K562 (cell line): ENCODE results near the gene DUSP21. TPM values are rescaled to one million over a fixed set of nuclear protein-coding genes. Genes with fewer than 3 reads are reported as not detected.
"Not testable (repeated sequence)": the region's sequence is repeated elsewhere in the genome, so short reads cannot be mapped to it uniquely, and the experiment has no call there.

Experiments used
- ATAC-seq: fragments of 200-7000 bp; cut with Tn5 transposase; 3 replicates; pipeline ENCODE4 v1.9.1; 2020; ENCODE audit warnings: moderate library complexity
- BruUV-seq: library from RNA; stranded (reverse); fragments of 400-500 nt; replicated peaks from 2 replicates; lab custom pipeline; 2021; lab: Mats Ljungman, UMichigan
- CTCF ChIA-PET: fragments of 300-600 bp; formaldehyde crosslinking; extraction: SDS; loops from one replicate; lab custom pipeline; 2021; ENCODE audit warnings: low intra/inter-chr PET ratio; lab: Yijun Ruan, JAX
- POLR2A ChIA-PET: fragments of 300-600, 350-650 bp; sonication (Branson Sonifier 250); formaldehyde crosslinking; extraction: SDS; loops from one replicate; lab custom pipeline; 2021; ENCODE audit warnings: antibody characterized with exemption, inconsistent platforms; lab: Yijun Ruan, JAX
- DNase-seq, 4 experiments: peaks; one replicate each; pipeline versions ENCODE4 v3.0.0 to v3.0.0-alpha.2; 2011 to 2018; ENCODE audit warnings: low spot score in 3 of 4, mixed read lengths in 3 of 4; ENCODE audit errors: extremely low read depth in 1 of 4
- FAIRE-seq: peaks from 2 replicates; lab custom pipeline; 2011; peaks lifted over from hg19 to GRCh38; lab: Jason Lieb, UNC
- H2AFZ ChIP-seq: 2 replicates; pipeline ENCODE4 v1.6.0; 2011; ENCODE audit warnings: low read depth, low read length, control low read depth, inconsistent platforms
- H3K27ac ChIP-seq: fragments of 200-600 bp; 3 replicates; pipeline ENCODE4 v1.8.0; 2011; ENCODE audit warnings: low read depth, mild to moderate bottlenecking, control low read depth, inconsistent platforms, low read length, moderate library complexity, mixed read lengths; ENCODE audit errors: extremely low read depth
- H3K27me3 ChIP-seq, 2 experiments: fragments of 300-600 bp in 1 of 2; 2 replicates in 1 of 2; 3 replicates in 1 of 2; pipeline versions ENCODE4 v1.6.0 to v1.8.0; 2011; ENCODE audit warnings: inconsistent platforms in 2 of 2, low read length in 2 of 2, mild to moderate bottlenecking in 1 of 2, mixed read lengths in 1 of 2, moderate library complexity in 1 of 2; ENCODE audit not compliant: control insufficient read depth in 2 of 2, insufficient read depth in 2 of 2
- H3K36me3 ChIP-seq: fragments of 300-600 bp; 3 replicates; pipeline ENCODE4 v1.8.0; 2011; ENCODE audit warnings: mild to moderate bottlenecking, low read length, inconsistent platforms; ENCODE audit not compliant: control insufficient read depth, insufficient read depth
- H3K4me1 ChIP-seq, 2 experiments: fragments of 200-600 bp in 1 of 2; replicated peaks in 1 of 2; 2 replicates in 1 of 2; 3 replicates in 1 of 2; pipeline versions ENCODE4 v1.5.1 to v1.8.0; 2011; ENCODE audit warnings: inconsistent platforms in 2 of 2, low read length in 2 of 2, mild to moderate bottlenecking in 1 of 2, mixed read lengths in 1 of 2, moderate library complexity in 1 of 2; ENCODE audit not compliant: control insufficient read depth in 2 of 2, insufficient read depth in 2 of 2
- H3K4me2 ChIP-seq: 2 replicates; pipeline ENCODE4 v1.6.1; 2011; ENCODE audit warnings: low read length, control low read depth, inconsistent platforms, mixed read lengths; ENCODE audit not compliant: insufficient read depth
- H3K4me3 ChIP-seq: fragments of 200-600 bp; sonication (generic), shearing (Covaris generic); 2 replicates; pipeline ENCODE4 v1.5.1; 2016; ENCODE audit warnings: control low read depth, inconsistent platforms
- H3K79me2 ChIP-seq: fragments of 200-600 bp; 3 replicates; pipeline ENCODE4 v1.8.0; 2011; ENCODE audit warnings: low read length, inconsistent platforms; ENCODE audit not compliant: control insufficient read depth, insufficient read depth
- H3K9ac ChIP-seq, 2 experiments: 2 replicates each; pipeline versions ENCODE4 v1.6.0 to v1.6.1; 2011; ENCODE audit warnings: low read depth in 2 of 2, low read length in 2 of 2, control low read depth in 1 of 2, inconsistent platforms in 1 of 2, mild to moderate bottlenecking in 1 of 2, mixed read lengths in 1 of 2; ENCODE audit not compliant: insufficient read depth in 1 of 2
- H3K9me1 ChIP-seq: one replicate; pipeline ENCODE4 v1.6.0; 2011; ENCODE audit warnings: inconsistent platforms, mild to moderate bottlenecking, low read length, moderate library complexity; ENCODE audit not compliant: control insufficient read depth, insufficient read depth
- H3K9me3 ChIP-seq: replicated peaks from 2 replicates; pipeline ENCODE4 v1.5.1; 2011; ENCODE audit warnings: low read depth, low read length, inconsistent platforms; ENCODE audit not compliant: control insufficient read depth, insufficient read depth
- H4K20me1 ChIP-seq: replicated peaks from 2 replicates; pipeline ENCODE4 v1.6.1; 2011; ENCODE audit warnings: low read length, inconsistent platforms, mixed read lengths; ENCODE audit not compliant: control insufficient read depth, insufficient read depth
- RBM25 ChIP-seq: fragments of 200-400 bp; formaldehyde crosslinking; IDR thresholded peaks from 2 replicates; pipeline ENCODE4 v1.6.1; 2018; ENCODE audit warnings: low read length, low read depth, moderate library complexity; ENCODE audit not compliant: severe bottlenecking
- WGBS: fragments of 100-300 bp; shearing (Covaris generic); methylation state at CpG from one replicate; pipeline ENCODE4 v1.1.6; 2016; ENCODE audit warnings: low coverage, mixed read lengths; ENCODE audit not compliant: insufficient coverage; ENCODE audit errors: missing lambda C conversion rate; 5-methylcytosine and 5-hydroxymethylcytosine counted together
- in situ Hi-C: fragments of 300-500 bp; cut with MboI; formaldehyde crosslinking; loops from 4 replicates; pipeline ENCODE4 v1.15.0; 2018; ENCODE audit warnings: inconsistent platforms, mixed read lengths
- intact Hi-C: fragments of 100-400 bp; cut with micrococcal nuclease; formaldehyde crosslinking; loops from 2 replicates; pipeline ENCODE4 v1.14.2; 2022
- polyA plus RNA-seq, 8 experiments: library from polyadenylated mRNA; depleted of rRNA in 4 of 8; stranded (reverse) in 5 of 8; unstranded in 3 of 8; fragments of >200 nt; fragmentation: Nextera tagmentation in 2 of 8; fragmentation: Illumina TruSeq in 1 of 8; extraction: Ambion mirVana in 2 of 8; extraction: Trizol in 1 of 8; gene quantifications; 2 replicates each; pipeline versions ENCODE4 v1.2.1 to v1.2.3, GENCODE V29; 2011 to 2014; ENCODE audit warnings: inconsistent platforms in 1 of 8, missing spikeins in 1 of 8
- total RNA-seq, 7 experiments: library from RNA; depleted of rRNA in 6 of 7; stranded (reverse); fragments of >200 nt in 6 of 7; fragmentation: Illumina TruSeq in 2 of 7; extraction: Trizol in 2 of 7; gene quantifications; 2 replicates each; pipeline versions ENCODE4 v1.2.1 to v1.2.3, GENCODE V29; 2011 to 2021; ENCODE audit warnings: low replicate concordance in 1 of 7
- TF ChIP-seq, protein P1 (sequence below), 2 experiments: fragments of 450-650 bp; IDR thresholded peaks; 2 replicates each; pipeline ENCODE4 v1.6.1; 2016

The DUSP21 gene
- total and polyA plus RNA-seq, 9 of the 15 experiments (the other 6 are each of a cell fraction or from before 2014, with no cell fraction given): 0.14 to 2.5 (median 1.3) TPM

DNA sequence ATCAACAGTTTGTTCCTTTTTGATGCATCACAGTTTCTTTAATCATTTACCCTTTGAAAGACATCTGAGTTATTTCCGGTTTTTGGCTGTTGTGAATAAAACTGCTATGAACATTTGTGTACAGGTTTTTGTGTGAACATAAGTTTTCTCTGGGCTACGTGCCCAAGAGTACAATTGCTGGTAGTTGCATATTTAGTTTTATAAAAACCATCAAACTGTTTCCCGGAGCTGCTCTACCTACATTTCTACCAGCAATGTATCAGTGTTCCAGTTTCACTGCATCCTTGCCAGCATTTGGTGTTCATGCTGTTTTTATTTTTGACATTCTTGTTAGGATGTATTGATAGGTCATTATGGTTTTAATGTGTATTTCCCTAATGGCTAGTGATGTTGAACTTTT lies 46.4 kb downstream of the DUSP21 start:
- H3K4me1 ChIP-seq: no peaks in the 10 kb centered on the region; a peak in 2 of 5 replicates
- intact Hi-C loops: no loop called here
- CTCF ChIA-PET: no interaction called here
- H3K9me1 ChIP-seq: no peaks in the 10 kb centered on the region
- ATAC-seq (no peak), DNase-seq (no peak), FAIRE-seq (no peak)
- H3K4me3 ChIP-seq: no peak overlapping the region
- no TSS peak for BruUV-seq
- H3K9ac ChIP-seq: no peak overlapping the region
- TF ChIP-seq, protein P1, sequence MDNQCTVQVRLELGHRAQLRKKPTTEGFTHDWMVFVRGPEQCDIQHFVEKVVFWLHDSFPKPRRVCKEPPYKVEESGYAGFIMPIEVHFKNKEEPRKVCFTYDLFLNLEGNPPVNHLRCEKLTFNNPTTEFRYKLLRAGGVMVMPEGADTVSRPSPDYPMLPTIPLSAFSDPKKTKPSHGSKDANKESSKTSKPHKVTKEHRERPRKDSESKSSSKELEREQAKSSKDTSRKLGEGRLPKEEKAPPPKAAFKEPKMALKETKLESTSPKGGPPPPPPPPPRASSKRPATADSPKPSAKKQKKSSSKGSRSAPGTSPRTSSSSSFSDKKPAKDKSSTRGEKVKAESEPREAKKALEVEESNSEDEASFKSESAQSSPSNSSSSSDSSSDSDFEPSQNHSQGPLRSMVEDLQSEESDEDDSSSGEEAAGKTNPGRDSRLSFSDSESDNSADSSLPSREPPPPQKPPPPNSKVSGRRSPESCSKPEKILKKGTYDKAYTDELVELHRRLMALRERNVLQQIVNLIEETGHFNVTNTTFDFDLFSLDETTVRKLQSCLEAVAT (IDR thresholded peaks at IDR 0.05): no peak
- TF ChIP-seq RBM25: peak; percentile 84
- H3K27ac ChIP-seq: no peak overlapping the region
- in situ Hi-C loops: no loop called here
- WGBS: 92% methylated on average over 3 of the region's 3 CpGs
- H3K9me3 ChIP-seq: no peaks in the 10 kb centered on the region
- H4K20me1 ChIP-seq: peaks cover 16% of the 10 kb centered on the region; the same call in 1 of the 2 replicates
- no peaks in the 10 kb centered on the region for H3K27me3 ChIP-seq
- no peak overlapping the region for H2AFZ ChIP-seq
- POLR2A ChIA-PET: no interaction called here
- peaks cover 95% of the 10 kb centered on the region for H3K79me2 ChIP-seq
- H3K36me3 ChIP-seq: no peaks in the 10 kb centered on the region
- H3K4me2 ChIP-seq: no peak overlapping the region

DNA sequence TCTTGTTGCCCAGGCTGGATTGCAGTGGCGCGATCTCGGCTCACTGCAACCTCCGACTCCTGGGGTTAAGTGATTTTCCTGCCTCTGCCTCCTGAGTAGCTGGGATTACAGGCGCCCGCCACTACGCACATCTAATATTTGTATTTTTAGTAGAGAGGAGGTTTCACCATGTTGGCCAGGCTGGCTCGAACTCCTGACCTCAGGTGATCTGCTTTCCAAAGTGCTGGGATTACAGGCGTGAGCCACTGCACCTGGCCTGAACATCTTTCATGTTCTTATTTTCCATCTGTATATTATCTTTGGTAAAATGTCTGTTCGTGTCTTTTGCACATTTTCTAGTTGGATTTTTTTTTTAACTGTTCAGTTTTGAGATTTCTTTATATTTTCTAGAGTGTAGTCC lies 46.9 kb downstream of the DUSP21 start:
- H3K79me2 ChIP-seq: peaks cover 95% of the 10 kb centered on the region
- H3K9ac ChIP-seq, POLR2A ChIA-PET, H3K9me3 ChIP-seq, H3K4me2 ChIP-seq, intact Hi-C loops, H3K27ac ChIP-seq, BruUV-seq, H3K27me3 ChIP-seq, FAIRE-seq, DNase-seq, H3K4me1 ChIP-seq, in situ Hi-C loops, H3K9me1 ChIP-seq, H2AFZ ChIP-seq, H3K4me3 ChIP-seq, CTCF ChIA-PET, H3K36me3 ChIP-seq, ATAC-seq: not testable (repeated sequence)
- 82% methylated on average over 7 of the region's 10 CpGs for WGBS
- H4K20me1 ChIP-seq: peaks cover 12% of the 10 kb centered on the region; the same call in 1 of the 2 replicates
